ENCODE data around the gene SMIM11. TPM values are rescaled to one million over a fixed set of nuclear protein-coding genes. Genes with fewer than 3 reads are reported as not detected.

The SMIM11 gene
- total and polyA plus RNA-seq, 10 of the 15 experiments (the other 5 are each of a cell fraction or from before 2014, with no cell fraction given) = 4.8 to 43.1 (median 16.0) TPM

- TF ChIP-seq MTA2 (IDR thresholded peaks at IDR 0.05; ENCODE audit: low read depth) (peak; percentile 24; the same call in 1 of the 2 replicates), EZH2 (IDR thresholded peaks at IDR 0.05; ENCODE audit: borderline replicate concordance, control insufficient read depth, low read depth, low read length) (no peak), IKZF1 (conservative IDR thresholded peaks at IDR 0.05) (no peak), HDGF (IDR thresholded peaks at IDR 0.05) (no peak), ATF3 (IDR thresholded peaks at IDR 0.05; ENCODE audit: borderline replicate concordance, extremely low read depth, low read depth, low read length) (no peak), YY1 (IDR thresholded peaks at IDR 0.05; ENCODE audit: low read depth, low read length) (0 out of 2 replicates have a peak, but pooled peaks have one; percentile 17), HDAC6 (IDR thresholded peaks at IDR 0.05; ENCODE audit: unreplicated experiment) (no peak), ATF2 (IDR thresholded peaks at IDR 0.05; ENCODE audit: low read length) (no peak), MXI1 (IDR thresholded peaks at IDR 0.05; ENCODE audit: low read depth, low read length) (0 out of 2 replicates have a peak, but pooled peaks have one; percentile 18), ESRRA (IDR thresholded peaks at IDR 0.05; ENCODE audit: low read length) (peak; percentile 63; the same call in 1 of the 2 replicates), RUNX3 (IDR thresholded peaks at IDR 0.05; ENCODE audit: low read length) (peak; percentile 50; the same call in 1 of the 2 replicates), CUX1 (IDR thresholded peaks at IDR 0.05; ENCODE audit: insufficient replicate concordance, low read depth, low read length) (no peak), BRCA1 (IDR thresholded peaks at IDR 0.05; ENCODE audit: low read depth, low read length) (no peak), HDAC2 (IDR thresholded peaks at IDR 0.05) (no peak), MYC (IDR thresholded peaks at IDR 0.05; ENCODE audit: insufficient read depth, insufficient read length, insufficient replicate concordance, low read length, severe bottlenecking) (no peak), NR2C1 (IDR thresholded peaks at IDR 0.05) (no peak), SRF (IDR thresholded peaks at IDR 0.05; ENCODE audit: low read depth in 2 of 2, low read length in 2 of 2) (no peak), LARP7 (IDR thresholded peaks at IDR 0.05) (no peak), PKNOX1 (IDR thresholded peaks at IDR 0.05) (no peak), MYB (IDR thresholded peaks at IDR 0.05; ENCODE audit: borderline replicate concordance, low read depth, low read length) (no peak), ELK1 (IDR thresholded peaks at IDR 0.05; ENCODE audit: low read depth, low read length) (no peak), POU2F2 (IDR thresholded peaks at IDR 0.05; ENCODE audit: borderline replicate concordance, low read depth, low read length) (0 out of 3 replicates have a peak, but pooled peaks have one; percentile 41)
Measured at GRCh38 chr21:34351786-34352241, 23.5 kb upstream of the SMIM11 start (continued).
